ENCODE results near the gene MAML2.

GRCh38 chr11:96081561-96081960 is 261.4 kb downstream of the MAML2 start:
- no peak for TF ChIP-seq CTCF (conservative IDR thresholded peaks at IDR 0.05)
- TF ChIP-seq ZFX (IDR thresholded peaks at IDR 0.05), result no peak

All from C4-2B (cell line).